MCF 10A (cell line): ENCODE measurements around the gene WNT10A. TPM values are rescaled to one million over a fixed set of nuclear protein-coding genes. Genes with fewer than 3 reads are reported as not detected.

Experiments
- BruUV-seq: library from RNA; stranded (reverse); fragments of 400-500 nt; replicated peaks from 2 replicates; lab custom pipeline; 2021; lab: Mats Ljungman, UMichigan
- CTCF ChIA-PET: fragments of 300-600 bp; sonication (Branson Sonifier 250); formaldehyde crosslinking; extraction: SDS; loops from one replicate; lab custom pipeline; 2021; ENCODE audit warnings: antibody characterized with exemption, inconsistent platforms; lab: Yijun Ruan, JAX
- POLR2A ChIA-PET: fragments of 300-600, 350-650 bp; sonication (Branson Sonifier 250); formaldehyde crosslinking; extraction: SDS; loops from one replicate; lab custom pipeline; 2020; ENCODE audit warnings: antibody characterized with exemption, inconsistent platforms; lab: Yijun Ruan, JAX
- DNase-seq: peaks from one replicate; pipeline ENCODE4 v3.0.0-alpha.2; 2018; ENCODE audit not compliant: unreplicated experiment
- H3K27ac Mint-ChIP-seq: one replicate; pipeline ENCODE4 v1.8.0; 2022; ENCODE audit warnings: mild to moderate bottlenecking, low read depth, mixed read lengths; ENCODE audit not compliant: unreplicated experiment
- H3K27me3 Mint-ChIP-seq: one replicate; pipeline ENCODE4 v1.8.0; 2022; ENCODE audit warnings: mixed read lengths; ENCODE audit not compliant: insufficient read depth, unreplicated experiment
- H3K36me3 Mint-ChIP-seq: one replicate; pipeline ENCODE4 v1.8.0; 2022; ENCODE audit warnings: mild to moderate bottlenecking, moderate library complexity, mixed read lengths; ENCODE audit not compliant: insufficient read depth, unreplicated experiment
- H3K4me1 Mint-ChIP-seq: one replicate; pipeline ENCODE4 v1.8.0; 2022; ENCODE audit warnings: mixed read lengths; ENCODE audit not compliant: insufficient read depth, unreplicated experiment
- H3K4me3 Mint-ChIP-seq: one replicate; pipeline ENCODE4 v1.8.0; 2022; ENCODE audit warnings: mild to moderate bottlenecking, moderate library complexity, mixed read lengths; ENCODE audit not compliant: unreplicated experiment
- H3K9me3 Mint-ChIP-seq: one replicate; pipeline ENCODE4 v1.8.0; 2022; ENCODE audit warnings: mixed read lengths; ENCODE audit not compliant: unreplicated experiment
- CTCF ChIP-seq: fragments of 200-600 bp; IDR thresholded peaks from one replicate; pipeline ENCODE4 v1.8.0; 2022; ENCODE audit warnings: antibody characterized with exemption, mild to moderate bottlenecking; ENCODE audit not compliant: unreplicated experiment
- intact Hi-C: fragments of 100-400 bp; cut with micrococcal nuclease; formaldehyde crosslinking; loops from 2 replicates; pipeline ENCODE4 v1.14.1; 2022
- total RNA-seq: library from RNA; stranded (reverse); gene quantifications from 2 replicates; pipeline ENCODE4 v1.2.3, GENCODE V29; 2022

The WNT10A gene
- total RNA-seq, 1 experiment from 2014 or later, result not detected

- DNase-seq, result peak; percentile 64
- H3K4me1 Mint-ChIP-seq, result peaks cover 21% of the 10 kb centered on the region
- intact Hi-C loops, result no loop called here
- ChIA-PET POLR2A (no interaction called here), CTCF (interaction anchor here (0.5 to 2.2 kb wide), 2 partner anchors 19 to 122 kb away, joined by 3 to 12 read pairs; no protein-coding TSS in a partner anchor)
- peaks cover 49% of the 10 kb centered on the region for H3K27me3 Mint-ChIP-seq
- peaks cover 7% of the 10 kb centered on the region for H3K36me3 Mint-ChIP-seq
- BruUV-seq, result no TSS peak
- TF ChIP-seq CTCF, result no peak
- no peaks in the 10 kb centered on the region for H3K9me3 Mint-ChIP-seq
- H3K4me3 Mint-ChIP-seq, result no peak overlapping the region
- H3K27ac Mint-ChIP-seq, result no peak overlapping the region
Measured at GRCh38 chr2:218857371-218858137, 23.1 kb upstream of the WNT10A start.

GRCh38 chr2:218858138-218858445, 22.6 kb upstream of the WNT10A start:
- POLR2A ChIA-PET, result interaction anchor here (0.6 kb wide), 1 partner anchor 40 kb away, joined by 4 read pairs; no protein-coding TSS in a partner anchor
- peaks cover 54% of the 10 kb centered on the region for H3K27me3 Mint-ChIP-seq
- no TSS peak for BruUV-seq
- CTCF ChIA-PET, result interaction anchor here (0.5 to 2.2 kb wide), 6 partner anchors 11 to 338 kb away, joined by 3 to 12 read pairs (median 4); no protein-coding TSS in a partner anchor
- no peak overlapping the region for H3K4me3 Mint-ChIP-seq
- intact Hi-C loops, result no loop called here
- peaks cover 7% of the 10 kb centered on the region for H3K36me3 Mint-ChIP-seq
- H3K4me1 Mint-ChIP-seq, result peaks cover 20% of the 10 kb centered on the region
- H3K9me3 Mint-ChIP-seq, result no peaks in the 10 kb centered on the region
- H3K27ac Mint-ChIP-seq, result no peak overlapping the region
- DNase-seq, result no peak
- no peak for TF ChIP-seq CTCF

- BruUV-seq, result no TSS peak
- Mint-ChIP-seq H3K9me3 (no peaks in the 10 kb centered on the region), H3K4me3 (no peak overlapping the region), H3K36me3 (peaks cover 6% of the 10 kb centered on the region), H3K27me3 (peaks cover 62% of the 10 kb centered on the region), H3K27ac (no peak overlapping the region), H3K4me1 (peaks cover 12% of the 10 kb centered on the region)
- no peak for TF ChIP-seq CTCF
- DNase-seq, result no peak
- intact Hi-C loops, result no loop called here
- CTCF ChIA-PET, result interaction anchor here (0.6 to 2.2 kb wide), 6 partner anchors 10 to 338 kb away, joined by 3 to 12 read pairs (median 4); no protein-coding TSS in a partner anchor
- POLR2A ChIA-PET, result interaction anchor here (0.6 kb wide), 1 partner anchor 39 kb away, joined by 4 read pairs; no protein-coding TSS in a partner anchor
Measured at GRCh38 chr2:218858671-218859555, 21.7 kb upstream of the WNT10A start.

- no peak for DNase-seq
- POLR2A ChIA-PET, result interaction anchor here (1.2 kb wide), 1 partner anchor 10 kb away, joined by 3 read pairs; no protein-coding TSS in a partner anchor
- BruUV-seq, result no TSS peak
- H3K4me3 Mint-ChIP-seq, result peak within 1 kb of the TSS; percentile 57
- no peak within 1 kb of the TSS for H3K27ac Mint-ChIP-seq
- CTCF ChIA-PET, result interaction anchor here (0.6 to 1.9 kb wide), 5 partner anchors 38 to 205 kb away, joined by 3 to 8 read pairs (median 3); partner anchors contain the start of gene TTLL4
- intact Hi-C loops, result no loop called here
- no peaks in the 10 kb centered on the region for H3K9me3 Mint-ChIP-seq
- no peaks in the 10 kb centered on the region for H3K36me3 Mint-ChIP-seq
- peaks cover 69% of the 10 kb centered on the region for H3K27me3 Mint-ChIP-seq
- peaks cover 5% of the 10 kb centered on the region for H3K4me1 Mint-ChIP-seq
- no peak for TF ChIP-seq CTCF
Measured at GRCh38 chr2:218859556-218859987, 21.1 kb upstream of the WNT10A start, which contains the start of gene WNT6. Gene WNT6, plus strand, starts transcription at chr2:218859805. Its CDS starts 233 bp downstream, at chr2:218860038.
